Astrocyte (in vitro differentiated cells and primary cell): Measurements from ENCODE around the gene ZNF462. TPM values are rescaled to one million over a fixed set of nuclear protein-coding genes. Genes with fewer than 3 reads are reported as not detected.

Source experiments
- DNase-seq: peaks from one replicate; pipeline ENCODE4 v3.0.0-alpha.2; 2010; ENCODE audit warnings: low read depth
- FAIRE-seq: peaks from 2 replicates; lab custom pipeline; 2011; peaks lifted over from hg19 to GRCh38; lab: Jason Lieb, UNC
- H2AFZ ChIP-seq: 2 replicates; pipeline ENCODE4 v1.6.0; 2012; ENCODE audit warnings: low read depth, low read length, inconsistent platforms
- H3K27ac ChIP-seq: 2 replicates; pipeline ENCODE4 v1.5.1; 2011; ENCODE audit warnings: low read depth, low read length, inconsistent platforms
- H3K27me3 ChIP-seq: 2 replicates; pipeline ENCODE4 v1.6.0; 2011; ENCODE audit warnings: low read length, inconsistent platforms; ENCODE audit not compliant: insufficient read depth
- H3K36me3 ChIP-seq: 2 replicates; pipeline ENCODE4 v1.5.1; 2011; ENCODE audit warnings: low read length, inconsistent platforms; ENCODE audit not compliant: insufficient read depth
- H3K4me1 ChIP-seq: 2 replicates; pipeline ENCODE4 v1.5.1; 2011; ENCODE audit warnings: low read length, inconsistent platforms; ENCODE audit not compliant: insufficient read depth
- H3K4me2 ChIP-seq: 2 replicates; pipeline ENCODE4 v1.6.0; 2012; ENCODE audit warnings: low read length, inconsistent platforms
- H3K4me3 ChIP-seq: 2 replicates; pipeline ENCODE4 v1.5.1; 2011; ENCODE audit warnings: low read depth, mild to moderate bottlenecking, low read length, inconsistent platforms; ENCODE audit not compliant: insufficient read depth
- H3K79me2 ChIP-seq: 2 replicates; pipeline ENCODE4 v1.6.0; 2012; ENCODE audit warnings: mild to moderate bottlenecking, low read length, inconsistent platforms; ENCODE audit not compliant: insufficient read depth
- H3K9ac ChIP-seq: 2 replicates; pipeline ENCODE4 v1.6.0; 2012; ENCODE audit warnings: mild to moderate bottlenecking, low read length, inconsistent platforms
- H3K9me3 ChIP-seq: 2 replicates; pipeline ENCODE4 v1.5.1; 2012; ENCODE audit warnings: low read depth, mild to moderate bottlenecking, low read length, inconsistent platforms; ENCODE audit not compliant: insufficient read depth
- H4K20me1 ChIP-seq: 2 replicates; pipeline ENCODE4 v1.6.0; 2012; ENCODE audit warnings: low read length, inconsistent platforms; ENCODE audit not compliant: insufficient read depth
- H3K27ac Mint-ChIP-seq: one replicate; pipeline ENCODE4 v1.8.0; 2021; ENCODE audit warnings: mild to moderate bottlenecking, mixed read lengths; ENCODE audit not compliant: unreplicated experiment
- H3K27me3 Mint-ChIP-seq: one replicate; pipeline ENCODE4 v1.8.0; 2021; ENCODE audit warnings: low read depth, mixed read lengths; ENCODE audit not compliant: unreplicated experiment
- H3K36me3 Mint-ChIP-seq: one replicate; pipeline ENCODE4 v1.8.0; 2021; ENCODE audit warnings: low read depth, mixed read lengths; ENCODE audit not compliant: unreplicated experiment
- H3K4me1 Mint-ChIP-seq: one replicate; pipeline ENCODE4 v1.8.0; 2021; ENCODE audit warnings: low read depth, mixed read lengths; ENCODE audit not compliant: unreplicated experiment
- H3K4me3 Mint-ChIP-seq: one replicate; pipeline ENCODE4 v1.8.0; 2021; ENCODE audit warnings: mild to moderate bottlenecking, moderate library complexity, mixed read lengths; ENCODE audit not compliant: unreplicated experiment
- H3K9me3 Mint-ChIP-seq: one replicate; pipeline ENCODE4 v1.8.0; 2021; ENCODE audit warnings: mild to moderate bottlenecking, mixed read lengths; ENCODE audit not compliant: unreplicated experiment
- EZH2 ChIP-seq: IDR thresholded peaks from 2 replicates; pipeline ENCODE4 v1.6.1; 2012; ENCODE audit warnings: mild to moderate bottlenecking, low read length, inconsistent platforms; ENCODE audit not compliant: insufficient read depth
- total RNA-seq: library from RNA; stranded (reverse); gene quantifications from 2 replicates; pipeline ENCODE4 v1.2.1, GENCODE V29; 2021
- TF ChIP-seq, protein P1 (sequence below): IDR thresholded peaks from 2 replicates; pipeline ENCODE4 v1.5.1; 2011; ENCODE audit warnings: low read depth, mild to moderate bottlenecking, inconsistent platforms, low read length, moderate library complexity; ENCODE audit not compliant: insufficient read depth

The ZNF462 gene
- total RNA-seq, 1 donor from 2014 or later = 126 TPM

DNA sequence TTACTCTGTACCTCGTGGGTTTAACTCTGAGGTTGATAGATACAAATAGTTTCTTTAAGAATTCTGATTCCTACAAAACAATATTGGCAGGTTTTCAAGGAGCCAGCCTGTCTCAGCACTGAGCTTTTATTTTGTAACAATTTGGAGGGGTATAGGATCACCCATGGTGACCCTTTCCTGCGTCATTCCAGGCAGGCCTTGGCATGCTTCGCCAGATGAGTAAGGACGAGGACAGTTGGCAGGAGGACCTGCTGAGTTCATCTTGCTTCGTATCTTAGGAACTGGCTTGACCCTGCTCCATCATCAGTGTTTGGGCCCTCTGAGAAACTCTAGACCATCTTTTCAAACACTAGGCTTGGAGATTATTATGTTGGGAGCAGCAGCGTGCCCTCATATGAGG, 17.9 kb downstream of the ZNF462 start:
- Mint-ChIP-seq H3K27ac (peak overlapping the region; percentile 16), H3K9me3 (peaks cover 4% of the 10 kb centered on the region), H3K27me3 (no peaks in the 10 kb centered on the region), H3K4me1 (peaks cover 83% of the 10 kb centered on the region), H3K36me3 (peaks cover 7% of the 10 kb centered on the region), H3K4me3 (no peak overlapping the region)
- FAIRE-seq (no peak), DNase-seq (peak; percentile 26)
- Histone ChIP-seq H3K79me2 (peaks cover 94% of the 10 kb centered on the region), H3K27me3 (no peaks in the 10 kb centered on the region), H3K9me3 (no peaks in the 10 kb centered on the region), H3K4me3 (no peak overlapping the region), H3K9ac (no peak overlapping the region), H3K36me3 (no peaks in the 10 kb centered on the region), H3K4me2 (no peak overlapping the region), H4K20me1 (peaks cover 66% of the 10 kb centered on the region), H3K27ac (no peak overlapping the region), H2AFZ (no peak overlapping the region), H3K4me1 (peaks cover 21% of the 10 kb centered on the region)
- no peak for TF ChIP-seq EZH2
- TF ChIP-seq, protein P1, sequence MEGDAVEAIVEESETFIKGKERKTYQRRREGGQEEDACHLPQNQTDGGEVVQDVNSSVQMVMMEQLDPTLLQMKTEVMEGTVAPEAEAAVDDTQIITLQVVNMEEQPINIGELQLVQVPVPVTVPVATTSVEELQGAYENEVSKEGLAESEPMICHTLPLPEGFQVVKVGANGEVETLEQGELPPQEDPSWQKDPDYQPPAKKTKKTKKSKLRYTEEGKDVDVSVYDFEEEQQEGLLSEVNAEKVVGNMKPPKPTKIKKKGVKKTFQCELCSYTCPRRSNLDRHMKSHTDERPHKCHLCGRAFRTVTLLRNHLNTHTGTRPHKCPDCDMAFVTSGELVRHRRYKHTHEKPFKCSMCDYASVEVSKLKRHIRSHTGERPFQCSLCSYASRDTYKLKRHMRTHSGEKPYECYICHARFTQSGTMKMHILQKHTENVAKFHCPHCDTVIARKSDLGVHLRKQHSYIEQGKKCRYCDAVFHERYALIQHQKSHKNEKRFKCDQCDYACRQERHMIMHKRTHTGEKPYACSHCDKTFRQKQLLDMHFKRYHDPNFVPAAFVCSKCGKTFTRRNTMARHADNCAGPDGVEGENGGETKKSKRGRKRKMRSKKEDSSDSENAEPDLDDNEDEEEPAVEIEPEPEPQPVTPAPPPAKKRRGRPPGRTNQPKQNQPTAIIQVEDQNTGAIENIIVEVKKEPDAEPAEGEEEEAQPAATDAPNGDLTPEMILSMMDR = no peak

DNA sequence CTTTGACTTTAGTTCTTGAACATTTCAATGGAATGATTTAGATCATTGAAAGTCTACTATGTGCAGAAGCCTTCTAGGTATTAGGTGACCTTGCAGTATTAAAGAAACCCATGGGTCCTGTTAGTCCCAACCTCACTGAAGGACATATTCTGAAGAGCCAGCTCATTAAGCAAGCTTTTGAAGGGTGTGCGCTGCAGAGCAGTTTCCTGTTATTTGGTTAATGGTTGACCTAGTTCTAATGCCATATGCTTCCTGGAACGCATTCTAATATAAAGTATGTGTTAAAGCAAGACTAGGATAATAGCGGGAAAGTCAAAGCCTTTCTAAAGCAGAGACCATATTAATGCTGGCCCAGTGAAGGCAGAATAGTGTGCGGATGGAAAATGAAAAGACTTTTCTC, 20.1 kb downstream of the ZNF462 start:
- Histone ChIP-seq H2AFZ (no peak overlapping the region), H3K4me3 (no peak overlapping the region), H3K36me3 (no peaks in the 10 kb centered on the region), H4K20me1 (peaks cover 58% of the 10 kb centered on the region), H3K27ac (no peak overlapping the region), H3K9ac (no peak overlapping the region), H3K27me3 (no peaks in the 10 kb centered on the region), H3K79me2 (peaks cover 92% of the 10 kb centered on the region), H3K4me1 (peaks cover 21% of the 10 kb centered on the region), H3K9me3 (no peaks in the 10 kb centered on the region), H3K4me2 (no peak overlapping the region)
- Mint-ChIP-seq H3K27me3 (no peaks in the 10 kb centered on the region), H3K27ac (no peak overlapping the region), H3K4me3 (no peak overlapping the region), H3K36me3 (peaks cover 10% of the 10 kb centered on the region), H3K4me1 (peaks cover 83% of the 10 kb centered on the region), H3K9me3 (peaks cover 4% of the 10 kb centered on the region)
- TF ChIP-seq EZH2 = no peak
- TF ChIP-seq, protein P1 = no peak
- FAIRE-seq (no peak), DNase-seq (no peak)

DNA sequence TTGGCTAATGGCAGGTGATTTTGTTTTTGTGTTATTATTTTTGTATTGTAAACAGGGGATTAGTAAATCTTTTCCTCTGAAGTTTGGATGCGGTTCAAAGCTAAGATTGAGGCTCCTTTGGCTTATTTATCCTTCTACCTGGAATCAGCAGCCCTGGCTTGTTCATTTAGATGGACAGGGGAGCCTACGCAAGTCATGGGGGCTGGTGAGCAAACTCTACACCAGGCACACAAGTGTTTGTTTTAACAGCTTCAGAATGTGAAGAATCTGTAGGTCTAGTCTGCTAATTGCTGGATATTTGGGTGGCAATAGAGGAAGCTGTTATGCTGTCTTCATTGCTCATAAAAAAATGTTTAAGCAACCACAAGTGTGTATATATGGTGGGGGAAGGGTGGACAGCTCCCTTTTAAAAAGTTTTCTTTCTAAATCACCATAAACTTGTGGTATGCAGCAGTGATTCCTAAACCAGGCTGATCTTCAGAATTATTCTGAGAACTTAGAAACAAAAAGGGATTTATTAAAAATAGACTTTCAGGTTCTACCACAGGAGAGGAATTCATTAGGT, 20.7 kb downstream of the ZNF462 start:
- Histone ChIP-seq H3K36me3 (no peaks in the 10 kb centered on the region), H3K4me2 (peak overlapping the region; percentile 3), H3K4me1 (peaks cover 18% of the 10 kb centered on the region), H4K20me1 (peaks cover 53% of the 10 kb centered on the region), H3K9ac (no peak overlapping the region), H3K27me3 (no peaks in the 10 kb centered on the region), H3K27ac (no peak overlapping the region), H3K4me3 (no peak overlapping the region), H3K9me3 (no peaks in the 10 kb centered on the region), H3K79me2 (peaks cover 91% of the 10 kb centered on the region), H2AFZ (no peak overlapping the region)
- peaks cover 76% of the 10 kb centered on the region for H3K4me1 Mint-ChIP-seq
- peak; percentile 57 for DNase-seq
- H3K4me3 Mint-ChIP-seq = peak overlapping the region; percentile 47
- H3K36me3 Mint-ChIP-seq = peaks cover 14% of the 10 kb centered on the region
- peak overlapping the region; percentile 86 for H3K27ac Mint-ChIP-seq
- FAIRE-seq = no peak
- H3K27me3 Mint-ChIP-seq = no peaks in the 10 kb centered on the region
- H3K9me3 Mint-ChIP-seq = peaks cover 4% of the 10 kb centered on the region
- TF ChIP-seq, protein P1 = no peak
- no peak for TF ChIP-seq EZH2
